Mesenchymal stem cell (in vitro differentiated cells and primary cell): ENCODE measurements around the gene PPP1R26.

Experiments
- DNase-seq: peaks from one replicate; pipeline ENCODE4 v3.0.0-alpha.2; 2013
- H2AFZ ChIP-seq: one replicate; pipeline ENCODE4 v1.6.1; 2013; ENCODE audit warnings: low read depth, mild to moderate bottlenecking, control low read depth, inconsistent platforms, low read length, moderate library complexity
- H2AK5ac ChIP-seq: 2 replicates; pipeline ENCODE4 v1.6.1; 2013; ENCODE audit warnings: low read length, moderate library complexity, mild to moderate bottlenecking, inconsistent platforms; ENCODE audit not compliant: severe bottlenecking
- H2BK120ac ChIP-seq: one replicate; pipeline ENCODE4 v1.6.1; 2013; ENCODE audit warnings: low read depth, mild to moderate bottlenecking, inconsistent platforms, low read length, moderate library complexity
- H2BK12ac ChIP-seq, 2 experiments: one replicate each; pipeline ENCODE4 v1.6.1; 2013; ENCODE audit warnings: inconsistent platforms in 2 of 2, low read length in 2 of 2, mild to moderate bottlenecking in 2 of 2, moderate library complexity in 2 of 2, control low read depth in 1 of 2
- H2BK15ac ChIP-seq: one replicate; pipeline ENCODE4 v1.6.1; 2013; ENCODE audit warnings: mild to moderate bottlenecking, low read depth, inconsistent platforms; ENCODE audit not compliant: poor library complexity, severe bottlenecking
- H2BK5ac ChIP-seq: 2 replicates; pipeline ENCODE4 v1.6.1; 2013; ENCODE audit warnings: low read depth, mild to moderate bottlenecking, low read length, control low read depth, inconsistent platforms; ENCODE audit not compliant: poor library complexity, severe bottlenecking
- H3K14ac ChIP-seq, 2 experiments: one replicate each; pipeline ENCODE4 v1.6.1; 2013; ENCODE audit warnings: inconsistent platforms in 2 of 2, low read length in 2 of 2, control low read depth in 1 of 2, mild to moderate bottlenecking in 1 of 2, moderate library complexity in 1 of 2
- H3K18ac ChIP-seq, 2 experiments: one replicate each; pipeline ENCODE4 v1.6.1; 2013; ENCODE audit warnings: inconsistent platforms in 2 of 2, low read length in 2 of 2, control low read depth in 1 of 2, low read depth in 1 of 2, mild to moderate bottlenecking in 1 of 2
- H3K23ac ChIP-seq, 2 experiments: one replicate each; pipeline ENCODE4 v1.6.1; 2013; ENCODE audit warnings: inconsistent platforms in 2 of 2, low read length in 2 of 2, mild to moderate bottlenecking in 2 of 2, moderate library complexity in 2 of 2, control low read depth in 1 of 2
- H3K27ac ChIP-seq: 2 replicates; pipeline ENCODE4 v1.5.1; 2013; ENCODE audit warnings: mild to moderate bottlenecking, moderate library complexity, low read length, control low read depth, inconsistent platforms; ENCODE audit not compliant: poor library complexity, severe bottlenecking
- H3K27me3 ChIP-seq, 2 experiments: 2 replicates each; pipeline versions ENCODE4 v1.6.1 to v1.7.0; 2013; ENCODE audit warnings: low read length in 2 of 2, mild to moderate bottlenecking in 2 of 2, moderate library complexity in 2 of 2, control low read depth in 1 of 2, inconsistent platforms in 1 of 2; ENCODE audit not compliant: control insufficient read depth in 1 of 2, insufficient read depth in 1 of 2
- H3K36me3 ChIP-seq, 2 experiments: 2 replicates each; pipeline versions ENCODE4 v1.6.1 to v1.7.0; 2013; ENCODE audit warnings: low read length in 2 of 2, control low read depth in 1 of 2, inconsistent platforms in 1 of 2, low read depth in 1 of 2, mild to moderate bottlenecking in 1 of 2; ENCODE audit not compliant: insufficient read depth in 2 of 2, control insufficient read depth in 1 of 2
- H3K4ac ChIP-seq, 2 experiments: one replicate each; pipeline ENCODE4 v1.6.1; 2013; ENCODE audit warnings: inconsistent platforms in 2 of 2, low read length in 2 of 2, mild to moderate bottlenecking in 2 of 2, moderate library complexity in 2 of 2, control low read depth in 1 of 2, low read depth in 1 of 2
- H3K4me1 ChIP-seq: 2 replicates; pipeline ENCODE4 v1.6.1; 2013; ENCODE audit warnings: low read depth, low read length, control low read depth; ENCODE audit not compliant: control insufficient read depth, insufficient read depth
- H3K4me2 ChIP-seq: 2 replicates; pipeline ENCODE4 v1.6.1; 2013; ENCODE audit warnings: low read length, mild to moderate bottlenecking, inconsistent platforms; ENCODE audit not compliant: poor library complexity, severe bottlenecking
- H3K4me3 ChIP-seq, 2 experiments: 2 replicates each; pipeline versions ENCODE4 v1.5.1 to v1.7.0; 2013; ENCODE audit warnings: low read length in 2 of 2, mild to moderate bottlenecking in 2 of 2, control low read depth in 1 of 2, low read depth in 1 of 2; ENCODE audit not compliant: insufficient read depth in 1 of 2
- H3K79me1 ChIP-seq: replicated peaks from 2 replicates; pipeline ENCODE4 v1.6.1; 2013; ENCODE audit warnings: mild to moderate bottlenecking, control low read depth, low read length, inconsistent platforms; ENCODE audit not compliant: poor library complexity, severe bottlenecking
- H3K9ac ChIP-seq: 2 replicates; pipeline ENCODE4 v1.7.0; 2013; ENCODE audit warnings: mild to moderate bottlenecking, low read length, moderate library complexity
- H3K9me3 ChIP-seq: 2 replicates; pipeline ENCODE4 v1.7.0; 2013; ENCODE audit warnings: mild to moderate bottlenecking, low read length; ENCODE audit not compliant: control insufficient read depth
- H4K8ac ChIP-seq: one replicate; pipeline ENCODE4 v1.6.1; 2013; ENCODE audit warnings: inconsistent platforms, mild to moderate bottlenecking, low read length, moderate library complexity
- H4K91ac ChIP-seq: one replicate; pipeline ENCODE4 v1.6.1; 2013; ENCODE audit warnings: mild to moderate bottlenecking, low read length, inconsistent platforms
- WGBS: methylation state at CpG from one replicate; pipeline ENCODE4 v1.1.7; 2013; ENCODE audit warnings: mixed read lengths; 5-methylcytosine and 5-hydroxymethylcytosine counted together

The PPP1R26 gene

DNA sequence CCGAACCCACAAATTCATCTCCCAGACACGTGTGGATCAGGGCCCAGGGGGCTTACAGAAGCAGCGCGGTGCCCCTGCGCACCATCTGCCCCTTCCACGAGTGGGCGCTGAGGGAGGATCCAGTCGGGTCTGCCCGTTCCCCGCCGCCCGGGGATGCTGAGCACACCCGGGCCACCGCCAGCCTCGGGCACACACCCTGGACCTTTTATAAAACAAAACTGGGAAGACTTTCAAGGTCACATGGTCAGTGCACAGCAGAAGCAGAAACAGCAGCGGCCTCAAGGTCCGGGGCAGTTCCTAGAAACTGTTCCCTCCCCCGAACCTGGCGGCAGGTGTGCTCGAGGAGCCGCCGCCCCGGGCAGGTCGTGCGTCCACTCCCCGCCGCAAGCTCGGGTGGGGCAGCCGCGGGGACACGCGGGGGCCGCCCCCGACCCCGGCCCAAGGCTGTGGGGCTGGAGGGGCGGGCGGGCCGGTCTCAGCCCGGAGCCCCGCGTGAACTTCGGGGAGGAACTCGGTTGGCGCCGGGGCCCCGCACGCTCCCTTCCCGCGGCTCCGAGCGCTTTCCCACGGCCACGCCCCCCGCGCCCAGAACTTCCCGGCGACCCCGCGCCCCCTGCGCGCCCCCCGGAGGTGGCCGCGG, 633 bp upstream of the PPP1R26 start:
- Histone ChIP-seq H2BK5ac (no peak overlapping the region), H3K9ac (peak overlapping the region; percentile 30), H3K4ac (no peak overlapping the region), H2BK120ac (peak overlapping the region; percentile 29), H4K8ac (peak overlapping the region; percentile 37), H2AK5ac (no peak overlapping the region), H3K9me3 (no peaks in the 10 kb centered on the region), H3K14ac (no peak overlapping the region), H3K79me1 (peaks cover 34% of the 10 kb centered on the region), H4K91ac (peak overlapping the region; percentile 22), H2BK12ac (no peak overlapping the region), H3K4me2 (peak overlapping the region; percentile 95), H2BK15ac (peak overlapping the region; percentile 49), H3K27me3 (no peaks in the 10 kb centered on the region), H3K27ac (no peak overlapping the region), H3K23ac (peak overlapping the region in 1 of 2 experiments; percentile 9), H3K4me1 (peaks cover 17% of the 10 kb centered on the region), H3K36me3 (peaks cover 8 to 11% of the 10 kb centered on the region in 2 experiments), H3K18ac (peak overlapping the region in 1 of 2 experiments; percentile 61), H2AFZ (peak overlapping the region; percentile 58), H3K4me3 (peak overlapping the region; percentile 72 to 87)
- WGBS, result 11% methylated on average over 42 of the region's 64 CpGs
- peak; percentile 45 for DNase-seq

DNA sequence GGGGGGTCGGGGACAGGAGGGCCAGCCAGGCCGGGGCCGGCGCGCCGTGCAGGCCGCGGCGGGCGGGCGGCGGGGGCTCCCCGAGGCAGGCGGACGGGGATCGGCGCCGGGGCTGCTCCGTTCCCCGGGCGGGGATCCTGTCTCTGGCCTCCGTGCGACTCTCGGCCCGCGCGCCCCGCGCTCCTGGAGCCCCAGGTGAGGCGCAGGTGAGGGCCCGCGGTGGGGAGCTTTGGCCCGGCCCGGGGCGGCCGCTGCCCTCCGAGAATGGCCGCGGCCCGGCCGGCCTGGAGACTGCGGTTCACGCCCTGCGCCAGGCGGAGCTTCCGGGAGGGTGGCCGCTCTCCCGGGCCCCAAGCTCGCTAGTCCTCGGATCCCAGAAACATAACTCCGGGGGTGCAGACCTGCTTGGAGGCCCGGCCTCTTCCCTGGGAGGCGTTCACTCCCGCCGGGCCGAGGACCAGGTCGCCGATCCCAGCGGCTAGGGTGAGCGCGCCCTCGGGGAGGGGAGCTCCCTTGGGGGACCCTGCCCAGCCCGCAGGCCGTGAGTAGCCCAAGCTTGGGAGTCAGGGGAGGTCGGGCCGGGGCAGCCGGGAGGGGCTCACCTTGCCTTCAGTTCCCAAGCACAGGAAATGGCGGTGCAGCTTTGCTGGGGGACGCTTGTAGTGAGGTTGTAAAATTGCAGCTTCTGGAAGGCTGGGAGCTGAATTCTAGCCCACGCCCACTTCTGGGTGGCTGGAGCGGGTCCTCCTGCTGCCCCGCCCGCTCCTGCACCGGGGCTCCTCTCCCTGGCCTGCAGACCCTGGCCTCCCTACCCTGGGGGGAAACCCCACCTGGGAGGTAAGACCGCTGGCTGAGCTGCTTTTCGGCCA, 723 bp downstream of the PPP1R26 start:
- H3K4me1 ChIP-seq, result peaks cover 16% of the 10 kb centered on the region
- peaks cover 20 to 24% of the 10 kb centered on the region in 2 experiments for H3K36me3 ChIP-seq
- peak overlapping the region; percentile 11 to 85 for H3K18ac ChIP-seq

DNA sequence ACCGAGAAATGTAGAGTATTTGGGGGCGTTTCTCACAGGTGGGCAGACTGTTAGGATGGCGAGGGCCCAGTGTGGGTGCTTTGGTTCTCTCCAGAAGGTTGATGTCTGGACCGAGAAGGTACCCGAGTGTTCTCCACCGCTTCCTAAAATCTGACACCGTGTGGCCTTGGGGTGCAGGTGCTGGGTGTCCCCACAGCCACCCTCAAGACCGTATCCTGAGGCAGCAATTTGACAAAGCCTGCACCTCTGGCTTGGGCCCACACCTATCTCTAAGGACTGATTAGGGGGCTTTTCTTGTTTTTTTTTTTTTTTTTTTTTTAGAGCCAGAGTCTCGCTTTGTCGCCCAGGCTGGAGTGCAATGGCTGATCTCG, 1.3 kb downstream of the PPP1R26 start:
- H4K8ac ChIP-seq, result no peak overlapping the region
- H3K27ac ChIP-seq, result no peak overlapping the region
- H3K4ac ChIP-seq, result peak overlapping the region in 1 of 2 experiments; percentile 24
- H2AFZ ChIP-seq, result peak overlapping the region; percentile 85
- no peak overlapping the region for H2BK15ac ChIP-seq
- no peak overlapping the region for H2AK5ac ChIP-seq
- no peaks in the 10 kb centered on the region for H3K27me3 ChIP-seq
- no peaks in the 10 kb centered on the region for H3K9me3 ChIP-seq
- H3K4me1 ChIP-seq, result peaks cover 16% of the 10 kb centered on the region
- peak overlapping the region; percentile 98 for H3K4me2 ChIP-seq
- H3K4me3 ChIP-seq, result peak overlapping the region; percentile 87 to 90
- no peak overlapping the region for H4K91ac ChIP-seq
- WGBS, result 62% methylated on average over 10 of the region's 11 CpGs
- no peak overlapping the region for H2BK12ac ChIP-seq
- no peak overlapping the region for H2BK120ac ChIP-seq
- DNase-seq, result no peak
- H3K14ac ChIP-seq, result no peak overlapping the region
- peaks cover 38% of the 10 kb centered on the region for H3K79me1 ChIP-seq
- H3K9ac ChIP-seq, result peak overlapping the region; percentile 82
- no peak overlapping the region for H2BK5ac ChIP-seq
- H3K23ac ChIP-seq, result no peak overlapping the region
- H3K36me3 ChIP-seq, result peaks cover 26 to 27% of the 10 kb centered on the region in 2 experiments
- no peak overlapping the region for H3K18ac ChIP-seq

More for the DNA sequence above, 723 bp downstream of the PPP1R26 start:
- no peak overlapping the region for H2AK5ac ChIP-seq
- peak overlapping the region in 1 of 2 experiments; percentile 85 for H3K23ac ChIP-seq
- H3K27ac ChIP-seq, result no peak overlapping the region
- peak overlapping the region; percentile 75 for H2BK120ac ChIP-seq
- peak overlapping the region; percentile 98 for H3K4me2 ChIP-seq
- peak overlapping the region; percentile 87 to 90 for H3K4me3 ChIP-seq
- H2AFZ ChIP-seq, result peak overlapping the region; percentile 85
- no peaks in the 10 kb centered on the region for H3K9me3 ChIP-seq
- no peak overlapping the region for H2BK5ac ChIP-seq
- no peaks in the 10 kb centered on the region for H3K27me3 ChIP-seq
- DNase-seq, result peak; percentile 57
- WGBS, result under 1% methylated on average over 53 of the region's 76 CpGs
- peak overlapping the region; percentile 21 for H4K8ac ChIP-seq
- H3K14ac ChIP-seq, result peak overlapping the region; percentile 78 to 96
- H3K79me1 ChIP-seq, result peaks cover 37% of the 10 kb centered on the region
- H3K9ac ChIP-seq, result peak overlapping the region; percentile 82
- peak overlapping the region; percentile 65 for H2BK15ac ChIP-seq
- H3K4ac ChIP-seq, result peak overlapping the region in 1 of 2 experiments; percentile 24
- no peak overlapping the region for H4K91ac ChIP-seq
- peak overlapping the region in 1 of 2 experiments; percentile 55 for H2BK12ac ChIP-seq
